Hematopoietic multipotent progenitor cell treated with erythropoietin and hydrocortisone succinate and interleukin-3 and kit ligand, for 8 days (in vitro differentiated cells): ENCODE results near the gene CALML5.

Source experiments
- DNase-seq: peaks from one replicate; pipeline ENCODE4 v3.0.0-alpha.2; 2015

Gene CALML5, protein sequence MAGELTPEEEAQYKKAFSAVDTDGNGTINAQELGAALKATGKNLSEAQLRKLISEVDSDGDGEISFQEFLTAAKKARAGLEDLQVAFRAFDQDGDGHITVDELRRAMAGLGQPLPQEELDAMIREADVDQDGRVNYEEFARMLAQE

DNA sequence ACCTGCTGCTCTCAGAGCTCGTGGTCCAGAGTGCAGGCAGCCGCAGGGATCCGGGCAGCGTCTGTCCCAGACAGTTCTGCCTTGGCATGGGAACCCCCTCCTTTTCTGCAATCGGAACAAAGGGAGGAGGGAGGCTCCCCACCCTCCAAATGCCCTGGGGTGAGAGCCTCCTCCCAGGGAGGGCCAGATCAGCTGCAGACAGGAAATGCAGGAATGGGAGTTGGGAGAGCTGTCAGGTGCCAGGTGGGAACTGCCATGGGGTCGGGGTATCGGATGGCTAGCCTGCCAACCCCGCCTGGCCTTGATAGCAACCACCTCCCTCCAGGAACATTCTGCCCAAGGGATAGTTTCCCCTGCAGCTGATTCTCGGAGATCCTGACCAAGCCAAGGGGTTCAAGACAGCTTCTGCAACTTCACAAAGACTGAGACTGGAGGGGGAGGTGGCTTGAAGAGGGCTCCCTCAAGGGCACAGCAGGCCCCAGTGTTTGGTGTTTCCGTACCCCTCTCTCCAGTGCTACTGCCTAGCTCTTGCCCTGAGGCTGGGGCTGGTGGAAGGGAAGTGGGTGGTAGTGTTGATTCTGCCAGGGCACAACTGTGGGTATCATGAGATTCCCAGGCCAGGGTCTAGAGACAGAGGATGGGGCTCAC is at the start of gene CALML5:
TSS of gene CALML5 (minus strand) at position 78 of the 648 bp plus-strand sequence. CDS start 132 bp downstream, outside the sequence.
- no peak for DNase-seq

DNA sequence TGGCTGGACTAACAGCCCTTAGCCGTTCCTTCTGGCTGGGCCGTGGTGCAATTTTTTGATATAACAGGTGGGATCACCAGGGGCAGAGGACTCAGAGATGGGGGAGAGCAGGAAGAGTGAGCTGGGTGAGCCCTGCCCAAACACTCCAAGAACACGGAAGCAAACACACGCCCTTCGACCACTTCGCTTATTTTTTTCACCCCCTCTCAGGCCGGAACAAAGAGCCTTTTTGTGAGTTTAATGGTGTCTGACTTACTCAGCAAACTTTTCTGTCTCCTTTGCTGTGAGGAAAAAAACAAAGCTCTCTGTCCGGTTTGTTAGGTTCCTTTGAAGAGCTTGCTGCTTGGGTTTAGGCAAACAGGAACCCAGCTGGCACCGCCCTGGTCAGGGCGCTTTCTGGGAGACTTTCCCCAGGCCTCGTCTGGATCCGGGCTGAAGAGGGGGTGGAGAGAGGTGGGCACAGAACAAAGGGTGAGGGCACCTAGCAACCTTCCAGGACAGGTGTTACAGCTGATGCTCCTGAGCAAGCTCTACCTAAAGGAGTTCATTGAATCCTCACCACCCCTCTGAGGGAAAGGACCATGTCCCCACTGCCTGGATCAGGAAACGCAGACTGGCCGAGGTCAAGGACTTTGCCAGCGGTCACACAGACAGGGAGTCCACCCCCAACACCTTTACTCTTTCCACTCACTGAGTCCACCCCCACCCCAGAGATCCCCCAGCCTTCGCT is 48.7 kb upstream of the CALML5 start:
- DNase-seq: peak; percentile 56

DNA sequence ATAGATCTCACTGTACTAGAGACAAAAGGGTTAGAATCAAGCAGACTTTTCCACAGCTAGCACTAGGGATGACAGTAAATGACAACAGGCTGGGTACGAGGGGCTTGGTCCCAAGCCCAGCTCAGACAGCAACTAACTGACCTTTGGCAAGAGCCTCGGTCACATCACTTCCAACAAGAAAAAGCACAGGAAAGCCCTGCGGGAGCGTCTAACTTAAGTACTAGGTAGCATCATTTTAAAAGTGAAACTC is 48.2 kb upstream of the CALML5 start:
- DNase-seq: no peak

DNA sequence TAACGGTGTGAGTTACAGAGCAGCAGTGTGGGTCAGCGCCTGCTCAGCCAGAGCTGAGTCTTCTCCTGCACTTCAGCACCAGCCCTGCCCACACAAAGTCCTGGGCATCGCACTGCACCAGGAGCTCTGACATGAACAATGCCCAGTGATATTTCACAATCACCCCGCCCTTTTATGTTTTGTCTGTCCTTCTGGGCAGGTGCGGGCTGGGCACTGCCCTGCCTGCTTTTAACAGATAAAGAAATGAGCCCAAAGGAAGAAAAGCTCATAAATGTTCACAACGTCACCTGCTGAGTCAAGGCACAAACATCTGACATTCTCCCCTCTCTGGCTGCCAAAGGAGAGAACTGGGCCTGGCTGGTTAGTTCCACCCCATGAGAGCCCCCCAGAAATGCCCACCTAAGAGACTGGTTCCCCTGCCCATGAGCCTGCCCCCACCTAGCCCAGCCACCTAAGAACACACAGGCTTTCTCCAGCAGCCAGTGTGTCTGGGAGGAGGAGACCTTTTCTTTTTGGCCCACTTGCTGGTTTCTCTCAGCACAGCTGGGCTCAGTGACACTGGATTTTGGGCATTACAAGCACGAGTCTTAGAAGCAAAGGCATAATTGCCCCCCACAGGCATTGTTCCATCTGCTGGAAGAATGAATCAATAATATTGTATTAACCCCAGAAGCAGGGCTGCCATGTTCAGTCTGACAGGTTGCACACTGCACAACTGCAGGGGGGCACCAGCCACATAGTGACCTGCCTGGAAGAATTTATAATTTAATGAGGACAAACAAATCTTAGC is 47.7 kb upstream of the CALML5 start:
- peak; percentile 96 for DNase-seq

DNA sequence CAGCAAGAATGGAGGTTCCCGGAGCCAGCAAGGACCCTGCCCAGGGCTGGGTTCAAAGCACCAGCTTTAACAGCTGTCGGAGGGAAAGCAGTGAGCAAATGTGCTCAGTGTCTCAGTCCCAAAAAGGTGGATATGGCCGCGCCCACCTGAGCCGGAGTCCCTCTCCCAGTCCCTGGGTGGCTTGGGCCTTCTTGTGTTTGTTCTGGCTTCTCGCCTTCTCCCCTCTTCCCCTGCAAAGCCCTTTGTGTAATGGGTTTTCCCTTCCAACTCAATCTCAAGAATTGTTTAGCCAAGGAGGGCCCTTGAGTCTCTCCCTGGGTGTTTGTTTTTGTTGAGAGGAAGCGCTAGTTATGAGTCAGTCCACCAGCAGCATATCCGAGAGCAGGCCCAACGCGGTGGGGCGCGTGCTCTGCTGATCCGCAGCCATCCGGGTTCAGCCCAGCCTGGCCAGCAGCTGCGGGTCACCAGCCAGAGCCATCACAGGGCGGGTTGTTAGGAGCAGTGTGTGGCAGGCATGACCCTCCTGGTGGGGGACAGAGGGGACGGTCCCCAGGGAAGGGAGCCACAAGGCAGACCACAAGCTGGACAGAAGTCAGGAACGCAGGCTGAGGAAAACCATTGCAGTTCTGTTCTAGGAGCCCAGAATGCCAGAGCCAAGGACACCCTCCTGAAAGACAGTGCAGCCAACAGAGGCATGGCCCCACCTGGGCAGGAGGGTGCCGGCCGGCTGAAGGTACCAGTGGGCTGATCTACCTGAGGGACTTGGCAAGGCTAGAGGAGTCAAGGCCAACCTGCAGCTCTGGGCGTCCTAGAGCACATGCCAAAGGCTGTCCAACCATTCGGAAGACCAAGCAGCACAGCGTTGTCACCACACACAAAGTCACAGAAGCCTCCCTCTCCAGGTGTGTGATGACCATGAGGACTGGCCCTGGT is 46.7 kb upstream of the CALML5 start:
- no peak for DNase-seq

DNA sequence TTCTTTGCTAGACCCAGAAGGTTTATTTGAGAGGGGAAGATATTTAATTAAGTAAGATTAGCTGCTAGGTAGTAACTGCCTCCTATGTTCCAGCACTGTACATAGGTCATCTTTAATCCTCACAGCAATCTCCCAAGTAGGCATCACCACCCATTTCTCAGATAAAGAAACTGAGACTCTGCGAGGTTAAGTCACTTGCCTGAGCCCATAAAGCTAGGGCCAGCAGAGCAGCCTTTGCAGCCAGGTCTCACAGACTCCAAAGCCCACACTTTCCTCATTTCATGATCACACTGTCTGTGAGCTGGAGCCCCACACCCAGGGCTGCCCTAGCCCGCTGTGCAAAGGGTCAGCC is 46.0 kb upstream of the CALML5 start:
- no peak for DNase-seq

DNA sequence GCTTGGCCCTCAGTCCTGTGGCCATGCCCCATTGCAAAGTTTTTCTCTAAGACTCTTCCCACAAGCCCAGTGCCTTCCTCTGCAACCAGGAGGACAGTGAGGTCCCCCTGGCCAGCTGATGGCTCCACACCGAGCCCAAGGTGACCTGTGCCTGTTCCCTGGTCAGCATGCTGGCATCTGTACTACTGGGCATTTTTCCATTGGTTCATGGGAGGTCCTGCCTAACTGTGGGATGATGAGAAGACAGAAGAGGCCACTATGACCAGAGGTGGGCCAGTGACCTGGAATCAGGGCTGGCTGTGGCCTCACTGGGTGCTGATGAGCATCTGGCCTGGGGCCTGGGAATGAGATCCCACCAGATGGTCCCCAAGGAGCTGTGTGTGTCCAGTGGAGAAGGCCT is 45.6 kb upstream of the CALML5 start:
- no peak for DNase-seq

DNA sequence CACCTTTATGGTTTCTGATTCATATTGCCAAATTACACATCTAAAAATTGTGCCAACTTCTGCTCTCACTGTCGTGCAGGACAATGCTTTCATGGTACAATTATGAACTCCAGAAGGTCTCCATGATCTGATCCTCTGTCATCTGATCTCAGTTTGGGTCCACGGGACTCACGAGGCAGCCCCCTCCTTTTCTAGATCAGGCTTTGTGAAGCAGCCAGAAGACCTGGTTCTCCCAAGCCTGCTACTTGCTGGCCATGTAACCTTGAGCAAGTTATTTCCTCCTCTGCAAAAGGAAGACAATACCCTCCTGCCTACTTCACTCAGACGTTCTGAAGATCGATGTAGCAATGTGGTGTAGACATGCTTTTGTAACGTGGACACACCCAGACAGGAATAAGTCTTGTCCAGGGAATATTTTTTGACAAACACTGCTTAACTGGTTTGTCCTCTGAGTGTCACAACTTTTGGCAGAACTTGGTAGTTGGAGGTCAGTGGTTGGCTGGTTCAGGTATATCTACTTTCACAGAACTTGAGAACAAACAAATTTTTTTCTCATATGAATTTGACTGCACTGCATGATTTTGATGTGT is 44.9 kb upstream of the CALML5 start:
- no peak for DNase-seq

DNA sequence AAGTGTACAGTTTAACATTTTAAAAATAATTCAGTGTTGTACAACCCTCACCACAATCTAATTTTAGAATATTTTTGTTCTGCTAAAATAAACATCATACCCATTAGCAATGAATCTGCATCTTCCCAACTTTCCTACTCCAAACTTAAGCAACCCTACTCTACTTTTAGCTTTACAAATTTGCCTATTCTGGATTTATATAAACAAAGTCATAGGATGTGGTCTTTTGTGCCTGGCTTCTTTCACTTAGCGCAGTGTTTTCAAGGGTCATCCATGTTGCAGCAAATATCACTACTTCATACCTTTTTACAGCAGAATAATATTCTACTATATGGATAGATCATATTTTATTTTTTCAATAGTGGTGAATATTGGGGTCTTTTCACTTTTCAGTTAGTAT is 44.3 kb upstream of the CALML5 start:
- DNase-seq: no peak

DNA sequence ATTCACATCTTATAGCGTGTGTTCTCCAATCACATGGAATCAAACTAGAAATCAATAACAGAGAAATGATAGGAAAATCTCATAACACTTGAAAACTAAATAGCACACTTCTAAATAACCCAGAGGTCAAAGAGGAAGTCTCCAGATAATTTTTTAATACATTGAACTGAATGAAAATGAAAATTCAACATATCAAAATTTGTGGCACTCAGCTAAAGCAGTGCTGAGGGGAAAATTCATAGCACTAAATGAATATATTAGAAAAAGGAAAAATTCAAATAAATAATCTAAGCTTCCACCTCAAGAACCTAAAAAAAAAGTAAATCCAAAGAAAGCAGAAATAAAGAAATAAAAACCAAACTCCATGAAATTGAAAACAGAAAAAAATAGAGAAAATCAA is 42.7 kb upstream of the CALML5 start:
- DNase-seq: no peak

DNA sequence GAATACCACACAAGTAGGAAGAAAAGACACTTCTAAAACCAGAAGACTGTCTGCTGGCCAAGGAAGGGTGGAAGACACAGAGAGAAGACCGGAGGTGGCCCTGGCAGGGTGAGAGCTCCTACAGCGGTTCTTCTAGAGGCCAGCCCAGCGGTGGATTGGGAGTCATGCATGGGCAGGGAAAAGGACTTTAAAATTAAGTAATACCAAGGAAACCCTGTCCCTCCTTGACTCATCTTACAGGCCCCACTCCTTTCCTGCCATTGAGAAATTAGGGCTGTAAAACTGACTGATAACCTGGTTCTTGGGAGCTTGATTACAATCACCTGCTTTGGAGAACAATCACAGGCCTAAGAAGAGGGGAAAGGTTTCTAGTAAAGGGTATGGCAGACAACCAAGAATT is 41.5 kb upstream of the CALML5 start:
- DNase-seq: no peak

DNA sequence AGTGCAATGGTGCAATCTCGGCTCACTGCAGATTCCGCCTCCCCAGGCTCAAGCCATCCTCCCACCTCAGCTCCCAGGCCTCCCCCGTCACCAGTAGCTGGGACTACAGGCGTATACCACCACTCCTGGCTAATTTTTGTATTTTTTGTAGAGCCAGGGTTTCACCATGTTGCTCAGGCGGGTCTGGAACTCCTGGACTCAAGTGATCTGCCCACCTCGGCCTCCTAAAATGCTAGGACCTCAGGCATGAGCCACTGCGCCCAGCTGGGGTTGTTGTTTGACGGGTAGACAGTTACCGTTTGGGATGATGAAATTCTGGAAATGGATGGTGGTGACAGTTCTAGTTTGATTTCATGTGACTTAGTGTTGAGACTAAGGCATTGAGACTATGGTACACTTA is 40.7 kb upstream of the CALML5 start:
- no peak for DNase-seq

DNA sequence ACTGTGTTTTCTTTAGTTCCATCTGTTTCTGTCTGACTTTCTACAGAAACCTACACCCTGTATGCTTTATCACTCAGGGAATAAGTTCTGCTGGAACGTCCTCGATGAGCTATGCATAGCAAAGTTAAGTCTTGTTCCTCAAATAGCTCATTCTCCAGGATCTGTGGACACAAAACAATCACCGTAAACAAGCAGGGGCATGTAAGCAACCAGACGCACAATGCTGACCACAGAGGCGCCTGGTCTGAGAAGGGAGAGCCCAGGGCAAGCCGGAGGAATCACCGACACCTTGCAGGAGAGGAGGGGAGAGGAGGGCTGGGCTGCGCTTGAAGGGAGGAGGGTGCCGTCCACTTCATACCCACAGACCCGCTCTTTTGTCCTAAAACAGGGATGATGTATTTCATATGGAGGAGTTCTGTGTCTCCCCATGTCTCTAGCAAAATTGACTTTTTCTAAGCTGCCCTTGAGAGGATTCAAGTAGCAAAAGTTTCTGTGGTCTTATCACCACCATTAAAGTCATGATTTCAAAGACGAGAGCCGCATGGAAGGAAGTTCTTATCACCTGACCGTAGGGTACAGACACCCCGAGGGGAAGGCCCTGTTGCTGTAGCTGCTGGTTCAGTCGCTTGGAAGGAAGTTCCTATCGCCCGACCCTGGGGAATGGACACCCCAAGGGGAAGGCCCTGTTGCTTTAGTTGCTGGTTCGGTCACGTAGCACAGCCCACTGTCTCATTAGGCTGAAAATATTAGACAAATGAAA is 39.7 kb upstream of the CALML5 start:
- peak; percentile 71 for DNase-seq

DNA sequence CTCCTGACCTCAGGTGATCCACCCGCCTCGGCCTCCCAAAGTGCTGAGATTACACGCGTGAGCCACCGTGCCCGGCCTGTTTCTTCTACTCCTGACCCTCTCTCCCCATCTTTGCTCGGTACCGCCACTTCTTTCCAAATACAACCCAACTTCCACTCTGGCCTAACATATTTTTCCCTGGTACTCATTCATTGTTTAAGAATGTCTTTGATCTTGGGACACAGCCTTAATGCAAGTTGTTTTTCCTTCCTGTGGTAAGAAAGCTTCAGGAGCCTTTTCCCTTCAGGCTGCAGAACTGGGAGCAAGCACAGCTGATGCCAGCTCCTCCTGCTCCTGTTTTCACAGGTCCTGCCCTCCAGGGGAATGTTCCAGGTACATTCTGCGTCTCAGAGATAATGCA is 39.1 kb upstream of the CALML5 start:
- no peak for DNase-seq

DNA sequence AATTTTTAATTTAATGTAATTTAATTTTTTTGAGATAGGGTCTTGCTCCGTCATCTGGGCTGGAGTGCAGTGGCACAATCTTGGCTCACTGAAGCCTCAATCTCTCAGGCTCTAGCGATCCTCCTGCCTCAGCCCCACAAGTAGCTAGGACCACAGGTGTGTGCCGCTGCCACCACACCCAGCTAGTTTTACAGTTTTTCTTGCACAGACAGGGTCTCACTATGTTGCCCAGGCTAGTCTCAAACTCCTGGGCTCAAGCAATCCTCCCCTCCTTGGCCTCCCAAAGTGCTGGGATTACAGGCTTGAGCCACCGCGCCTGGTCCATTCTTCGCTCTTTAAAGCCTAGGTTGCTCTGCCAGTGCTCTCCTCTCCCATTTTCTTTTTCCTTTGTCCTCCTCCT is 38.3 kb upstream of the CALML5 start:
- DNase-seq: no peak

DNA sequence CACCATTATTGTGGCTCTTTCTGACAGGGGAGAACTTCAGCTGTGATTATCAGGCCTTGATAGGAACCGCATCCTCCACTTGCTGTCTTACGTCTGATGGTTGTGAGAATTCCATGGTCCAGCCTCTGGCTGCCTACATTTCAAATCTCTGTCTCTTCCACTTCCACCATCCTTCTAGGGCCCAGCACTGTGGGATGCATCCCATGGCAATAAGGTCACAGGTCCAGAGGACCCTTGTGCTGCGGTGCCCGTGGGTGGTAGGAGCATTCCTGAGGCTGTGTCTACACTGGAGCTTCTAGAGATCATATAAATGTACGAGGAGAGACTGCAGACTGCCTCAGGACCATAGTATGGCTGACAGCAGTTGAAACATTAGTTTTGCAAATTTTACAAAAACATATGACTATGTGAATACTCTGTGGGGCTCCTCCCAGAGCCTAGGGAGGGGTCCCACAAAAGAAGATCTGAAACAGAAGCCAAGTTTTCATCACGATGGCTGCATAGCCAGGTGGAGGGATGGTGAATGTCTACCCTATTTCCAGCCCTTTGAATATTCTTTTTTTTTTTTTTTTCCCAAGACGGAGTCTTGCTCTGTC is 37.2 kb upstream of the CALML5 start:
- DNase-seq: no peak

DNA sequence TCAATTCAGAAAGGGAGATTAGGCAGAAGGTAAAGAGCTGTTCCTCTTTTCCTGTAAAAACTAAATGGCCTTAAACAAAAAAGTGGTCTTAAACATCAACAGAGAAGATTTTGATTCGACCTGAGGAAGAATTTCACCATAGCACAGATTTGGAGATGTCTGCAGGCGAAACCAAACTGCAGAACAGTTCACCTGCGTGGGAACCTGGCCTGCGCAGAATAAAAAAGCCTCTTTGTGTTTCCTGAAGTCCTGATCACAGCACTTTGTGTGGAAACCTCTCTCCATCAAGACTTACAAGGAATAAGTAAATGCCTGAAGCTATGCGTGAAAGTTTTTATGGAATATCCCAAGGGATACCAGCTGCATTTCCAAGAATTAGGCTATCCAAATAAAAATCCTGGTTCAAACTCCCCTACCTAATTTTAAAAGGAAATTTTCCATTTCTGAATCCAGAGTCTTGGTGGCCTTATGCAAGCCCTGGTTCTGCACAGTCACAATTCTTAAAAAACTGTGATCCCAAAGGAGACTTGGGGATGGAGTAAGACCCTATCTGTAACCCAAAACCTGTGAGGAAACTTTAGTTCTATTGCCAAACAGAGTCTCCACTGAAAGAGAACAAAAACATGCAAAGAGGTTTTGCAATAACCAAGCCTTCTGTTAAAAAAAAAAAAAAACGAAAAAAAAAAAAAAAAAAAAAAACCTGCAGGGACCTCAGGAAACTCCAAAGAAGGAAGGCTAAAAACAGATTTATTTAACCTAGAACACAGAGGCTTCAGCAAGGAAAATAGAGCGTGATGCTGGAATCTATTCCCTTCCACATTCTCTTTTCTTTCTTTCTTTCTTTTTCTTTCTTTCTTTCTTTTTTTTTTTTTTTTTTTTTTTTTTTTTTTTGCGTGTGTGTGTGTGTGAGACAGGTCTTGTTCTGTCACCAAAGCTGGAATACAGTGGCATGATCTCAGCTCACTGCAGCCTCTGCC is 35.8 kb upstream of the CALML5 start:
- no peak for DNase-seq

DNA sequence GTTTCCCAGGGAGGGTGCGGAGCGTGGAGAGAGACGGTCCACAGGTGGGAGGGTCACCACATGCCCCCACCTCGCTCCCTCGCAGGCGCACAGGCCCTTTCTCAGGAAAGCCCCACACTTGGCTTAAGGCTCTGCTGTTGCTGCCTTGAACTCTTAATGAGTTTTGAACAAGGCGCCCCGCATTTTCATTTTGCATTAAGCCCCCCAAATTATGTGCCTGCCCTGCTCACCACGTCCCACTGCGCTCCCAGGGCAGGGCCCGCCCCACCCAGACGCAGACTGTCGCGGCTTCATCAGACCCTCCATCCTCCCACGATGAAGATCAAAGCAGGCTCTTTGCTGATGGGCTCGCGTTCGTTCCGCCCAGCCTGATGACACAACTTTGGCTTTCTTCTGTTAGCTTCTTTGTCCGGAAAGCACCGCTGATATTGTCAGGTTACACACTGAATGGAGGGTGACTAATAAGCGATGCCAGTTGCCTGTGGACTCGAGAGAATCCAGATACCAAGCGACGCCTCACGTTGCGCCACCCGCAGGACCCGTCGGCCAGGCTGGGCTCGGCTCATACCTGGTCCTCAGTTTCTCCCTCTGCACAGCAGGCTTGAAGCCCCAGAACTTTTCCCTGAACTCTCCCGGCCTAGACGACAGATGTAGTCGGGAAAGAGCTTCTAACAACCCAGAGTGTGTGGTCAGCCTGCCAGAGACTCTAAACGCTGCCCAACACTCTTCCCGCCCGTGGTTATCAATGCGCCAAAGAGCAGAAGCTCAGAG is 34.9 kb upstream of the CALML5 start:
- no peak for DNase-seq

DNA sequence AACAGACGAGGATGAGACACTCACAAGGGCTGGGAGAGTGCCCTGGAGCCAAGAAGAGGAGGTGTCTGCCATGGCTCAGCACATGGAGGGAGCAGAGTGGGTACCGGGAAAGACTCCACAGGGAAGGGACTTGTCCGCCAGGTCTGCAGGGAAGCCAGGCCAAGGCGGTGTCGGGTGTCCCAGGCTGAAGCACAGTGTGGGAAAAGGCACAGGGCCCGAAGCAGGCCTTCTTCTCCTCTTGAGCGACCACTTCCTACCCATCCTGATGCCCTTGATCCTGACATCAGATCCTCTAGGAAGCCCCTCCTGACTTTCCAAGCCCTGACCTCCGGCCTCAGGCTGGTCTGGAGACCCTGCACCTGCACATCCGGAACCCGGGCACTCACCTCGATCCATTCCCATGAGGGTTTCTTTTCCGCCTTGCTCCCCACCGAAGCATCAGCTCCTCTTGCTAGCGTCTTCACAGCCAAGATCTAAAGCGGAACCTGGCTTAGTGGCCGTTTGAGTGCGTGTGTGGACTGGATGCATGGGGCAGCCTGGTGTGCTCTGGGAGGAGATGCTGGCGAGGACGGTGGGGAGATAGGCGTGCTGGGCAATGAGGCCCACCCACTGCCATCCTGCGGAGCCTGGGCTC is 33.8 kb upstream of the CALML5 start:
- DNase-seq: no peak
